ENCODE results near the gene CROCC2.

GRCh38 chr2:240965296-240965904, 59.3 kb downstream of the CROCC2 start:
- TF ChIP-seq CTCF (tag by site-specific recombination; IDR thresholded peaks at IDR 0.05) (no peak), ZNF660 (tag by site-specific recombination; IDR thresholded peaks at IDR 0.05) (no peak), ZNF18 (tag by site-specific recombination; IDR thresholded peaks at IDR 0.05) (no peak), ZNF184 (tag by site-specific recombination; IDR thresholded peaks at IDR 0.05) (no peak), ZNF555 (tag by site-specific recombination; conservative IDR thresholded peaks at IDR 0.05) (no peak), ZBTB21 (tag by site-specific recombination; IDR thresholded peaks at IDR 0.05) (no peak), ZBTB11 (tag by site-specific recombination; conservative IDR thresholded peaks at IDR 0.05; ENCODE audit: low read depth) (no peak), PRDM10 (tag by site-specific recombination; IDR thresholded peaks at IDR 0.05) (no peak), ZNF174 (tag by site-specific recombination; IDR thresholded peaks at IDR 0.05) (no peak), KLF16 (tag by site-specific recombination; IDR thresholded peaks at IDR 0.05) (no peak), RBAK (tag by site-specific recombination; IDR thresholded peaks at IDR 0.05) (no peak), HOXD13 (CRISPR knock-in tag; IDR thresholded peaks at IDR 0.05; ENCODE audit: borderline replicate concordance) (no peak), BCL11B (tag by site-specific recombination; IDR thresholded peaks at IDR 0.05; ENCODE audit: low read depth) (no peak)
